Memory B cell (primary cell): ENCODE data around the gene GEMIN4.
A peak's percentile ranks its signal among the peaks of the same experiment; 100 is the strongest.

Experiments
- ATAC-seq: fragments of 150-1000 bp; cut with Tn5 transposase; 2 replicates; pipeline ENCODE4 v1.10.0; 2021; ENCODE audit warnings: low read depth, mild to moderate bottlenecking, moderate library complexity
- DNase-seq, 2 donors: peaks; one replicate each; pipeline ENCODE4 v3.0.0; 2022; ENCODE audit warnings: low spot score in 2 of 2
- H3K27ac Mint-ChIP-seq: one replicate; pipeline ENCODE4 v1.8.0; 2022; ENCODE audit warnings: mild to moderate bottlenecking, moderate library complexity, mixed read lengths
- H3K27me3 Mint-ChIP-seq: one replicate; pipeline ENCODE4 v1.8.0; 2022; ENCODE audit warnings: mixed read lengths
- H3K36me3 Mint-ChIP-seq: one replicate; pipeline ENCODE4 v1.8.0; 2022; ENCODE audit warnings: mild to moderate bottlenecking, mixed read lengths
- H3K4me1 Mint-ChIP-seq: one replicate; pipeline ENCODE4 v1.8.0; 2022; ENCODE audit warnings: mixed read lengths
- H3K4me3 Mint-ChIP-seq: one replicate; pipeline ENCODE4 v1.8.0; 2022; ENCODE audit warnings: mild to moderate bottlenecking, moderate library complexity, mixed read lengths
- H3K9me3 Mint-ChIP-seq: one replicate; pipeline ENCODE4 v1.8.0; 2022; ENCODE audit warnings: mixed read lengths

GEMIN4 gene

DNA sequence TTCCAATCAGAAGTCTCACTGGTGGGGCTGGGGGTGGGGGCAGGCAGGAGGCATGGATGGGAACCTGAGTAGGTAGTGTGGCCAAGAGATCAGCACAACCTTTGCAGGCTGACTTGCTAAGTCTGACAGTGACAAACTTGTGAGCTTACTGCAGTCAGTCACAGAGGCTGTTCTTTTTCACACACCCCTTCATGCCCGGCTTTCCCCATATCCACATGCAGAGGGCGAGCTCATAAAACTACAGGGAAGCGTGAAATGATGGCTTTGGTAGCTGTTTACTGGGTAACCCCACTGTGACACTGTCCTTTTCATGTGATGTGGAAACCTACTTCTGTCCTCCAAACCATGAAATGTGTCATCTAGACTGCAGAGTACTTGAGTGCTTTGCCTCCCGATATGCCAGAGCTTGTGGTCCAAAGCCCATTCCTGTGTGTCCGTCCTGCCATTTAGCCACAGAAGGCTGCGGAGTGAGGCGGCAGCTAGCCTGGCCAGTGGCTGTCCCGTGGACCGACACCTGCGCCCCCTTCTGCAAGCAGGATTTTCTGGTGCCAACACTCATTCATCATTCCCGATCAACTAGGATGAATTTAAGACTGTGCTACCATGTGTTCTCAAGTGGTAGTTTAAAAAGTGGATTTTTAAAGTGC, 9.8 kb downstream of the GEMIN4 start:
- ATAC-seq (no peak), DNase-seq (no peak)
- peaks cover 7% of the 10 kb centered on the region for H3K36me3 Mint-ChIP-seq
- H3K4me1 Mint-ChIP-seq: peaks cover 11% of the 10 kb centered on the region
- H3K4me3 Mint-ChIP-seq: no peak overlapping the region
- peak overlapping the region; percentile 55 for H3K27ac Mint-ChIP-seq
- H3K9me3 Mint-ChIP-seq: no peaks in the 10 kb centered on the region
- H3K27me3 Mint-ChIP-seq: no peaks in the 10 kb centered on the region

DNA sequence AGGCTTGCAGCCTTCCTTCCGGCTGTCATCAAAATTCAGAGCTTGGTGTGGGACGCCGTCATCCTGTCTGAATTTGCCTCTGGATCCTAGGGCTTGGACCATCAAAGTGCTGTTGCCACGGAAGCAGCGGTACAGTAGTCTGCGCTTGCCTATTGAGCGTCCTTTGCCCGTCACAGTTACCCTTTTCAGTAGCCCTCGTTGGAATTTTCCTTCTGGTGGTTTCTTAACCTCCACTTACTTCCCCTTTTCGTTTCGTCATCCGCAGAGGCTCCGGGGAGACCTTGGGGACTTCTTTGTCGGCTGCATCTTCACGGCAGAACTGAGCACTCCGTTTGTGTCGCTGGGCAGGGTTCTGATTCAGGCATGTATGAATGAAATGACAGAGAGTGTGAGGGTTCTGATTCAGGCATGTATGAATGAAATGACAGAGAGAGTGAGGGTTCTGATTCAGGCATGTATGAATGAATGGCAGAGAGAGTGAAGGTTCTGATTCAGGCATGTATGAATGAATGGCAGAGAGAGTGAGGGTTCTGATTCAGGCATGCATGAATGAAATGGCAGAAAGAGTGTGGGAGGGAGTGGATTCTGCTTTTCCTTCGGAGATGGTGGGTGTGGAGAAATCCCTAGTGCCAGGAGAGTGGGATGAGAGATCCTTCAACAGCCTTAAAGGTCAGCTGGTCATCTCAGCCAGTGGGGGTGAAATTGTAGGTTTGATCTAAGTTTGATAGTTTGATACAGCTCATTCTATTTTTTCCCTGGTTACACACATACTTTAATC, 11.6 kb downstream of the GEMIN4 start:
- Mint-ChIP-seq H3K4me3 (peak overlapping the region; percentile 53), H3K4me1 (peaks cover 11% of the 10 kb centered on the region), H3K27me3 (no peaks in the 10 kb centered on the region), H3K36me3 (peaks cover 4% of the 10 kb centered on the region), H3K27ac (peak overlapping the region; percentile 92), H3K9me3 (no peaks in the 10 kb centered on the region)
- peak; percentile 93 for ATAC-seq
- peak; percentile 58 to 78 for DNase-seq

DNA sequence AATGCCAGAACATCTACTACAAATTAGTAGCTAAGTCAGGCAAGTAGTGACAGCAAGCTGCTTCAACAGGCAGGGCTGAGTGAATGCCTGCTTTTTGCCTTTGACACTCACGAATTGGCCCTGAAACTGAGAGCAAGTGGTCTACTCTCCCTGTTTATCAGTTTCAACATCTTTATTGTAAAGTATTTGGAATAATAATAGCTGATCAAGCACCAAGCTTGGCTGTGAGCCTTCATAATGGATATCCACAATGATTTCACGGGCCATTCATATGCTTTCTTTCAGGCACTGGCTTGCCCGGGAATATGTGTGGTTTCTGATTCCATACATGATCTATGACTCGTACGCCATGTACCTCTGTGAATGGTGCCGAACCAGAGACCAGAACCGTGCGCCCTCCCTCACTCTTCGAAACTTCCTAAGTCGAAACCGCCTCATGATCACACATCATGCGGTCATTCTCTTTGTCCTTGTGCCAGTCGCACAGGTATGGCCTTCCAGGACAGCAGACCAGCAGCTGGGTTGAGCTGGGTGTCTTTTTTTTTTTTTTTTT, 14.4 kb downstream of the GEMIN4 start:
- Mint-ChIP-seq H3K27me3 (no peaks in the 10 kb centered on the region), H3K4me1 (peaks cover 13% of the 10 kb centered on the region), H3K27ac (no peak overlapping the region), H3K9me3 (no peaks in the 10 kb centered on the region), H3K36me3 (no peaks in the 10 kb centered on the region), H3K4me3 (no peak overlapping the region)
- no peak for DNase-seq
- no peak for ATAC-seq

DNA sequence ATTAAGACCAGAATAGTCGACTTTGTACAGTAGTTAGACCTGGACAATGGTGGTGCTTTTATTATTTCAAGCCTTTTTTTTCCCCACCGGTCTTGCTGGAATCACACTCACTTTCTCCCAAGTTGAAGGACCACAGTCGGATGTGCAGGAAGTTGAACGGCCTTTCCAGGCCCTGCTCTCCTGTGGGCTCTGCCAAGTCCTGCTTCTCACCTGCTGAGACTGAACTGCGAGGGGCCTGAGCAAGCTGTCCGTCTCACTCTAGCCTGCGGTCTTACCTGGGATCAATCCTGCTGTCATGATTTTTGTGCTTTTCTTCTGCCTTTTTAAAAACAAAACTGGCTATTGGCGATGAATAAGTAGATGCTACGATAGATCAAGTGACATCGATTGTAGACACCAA, 18.3 kb downstream of the GEMIN4 start:
- peaks cover 4% of the 10 kb centered on the region for H3K4me1 Mint-ChIP-seq
- H3K4me3 Mint-ChIP-seq: peak overlapping the region; percentile 87
- DNase-seq (no peak), ATAC-seq (no peak)
- no peak overlapping the region for H3K27ac Mint-ChIP-seq
- H3K9me3 Mint-ChIP-seq: no peaks in the 10 kb centered on the region
- H3K36me3 Mint-ChIP-seq: no peaks in the 10 kb centered on the region
- H3K27me3 Mint-ChIP-seq: no peaks in the 10 kb centered on the region

DNA sequence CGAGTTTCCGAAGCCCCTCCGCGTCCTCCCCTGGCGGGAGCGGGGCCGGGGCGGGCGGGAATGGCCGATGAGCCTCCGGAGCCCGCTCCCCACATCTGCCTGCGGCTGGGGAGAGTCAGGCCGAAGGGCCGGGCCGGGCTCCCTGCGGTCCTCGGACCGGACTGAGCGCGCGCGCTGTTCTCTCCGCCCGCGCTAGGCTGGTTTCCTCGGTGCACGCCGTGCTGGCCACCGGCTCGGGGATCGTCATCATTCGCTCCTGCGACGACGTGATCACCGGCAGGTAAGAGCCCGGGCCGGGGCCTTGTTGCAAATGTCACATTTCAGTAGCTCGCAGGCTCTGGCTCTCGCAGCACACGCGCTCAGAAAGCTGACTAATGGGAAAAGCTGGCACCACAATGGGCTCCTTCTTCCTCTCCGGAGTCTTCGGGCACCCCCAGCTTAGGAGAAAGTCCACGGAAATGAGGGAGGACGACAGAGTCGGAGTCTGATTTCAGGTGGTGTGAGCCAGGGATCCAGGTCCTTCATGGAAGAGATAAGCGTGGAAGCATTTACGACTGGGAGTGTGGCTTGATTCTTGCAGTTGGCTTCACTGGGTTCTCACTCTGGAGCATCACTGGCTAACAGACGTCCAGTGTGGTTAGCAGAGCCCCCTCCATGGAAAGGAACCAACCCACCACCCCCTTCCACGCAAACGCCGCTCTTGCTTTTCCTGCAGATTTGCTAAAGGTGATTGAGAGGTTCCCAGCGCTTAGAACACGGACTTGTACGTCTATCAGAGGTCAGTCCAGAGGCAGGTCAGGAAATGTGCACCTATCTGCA, 19.0 kb downstream of the GEMIN4 start:
- H3K36me3 Mint-ChIP-seq: no peaks in the 10 kb centered on the region
- H3K27ac Mint-ChIP-seq: peak overlapping the region; percentile 41
- H3K27me3 Mint-ChIP-seq: no peaks in the 10 kb centered on the region
- H3K4me3 Mint-ChIP-seq: peak overlapping the region; percentile 87
- peaks cover 4% of the 10 kb centered on the region for H3K4me1 Mint-ChIP-seq
- no peaks in the 10 kb centered on the region for H3K9me3 Mint-ChIP-seq
- ATAC-seq: peak; percentile 47
- peak in 1 of 2 donors; percentile 17 for DNase-seq

DNA sequence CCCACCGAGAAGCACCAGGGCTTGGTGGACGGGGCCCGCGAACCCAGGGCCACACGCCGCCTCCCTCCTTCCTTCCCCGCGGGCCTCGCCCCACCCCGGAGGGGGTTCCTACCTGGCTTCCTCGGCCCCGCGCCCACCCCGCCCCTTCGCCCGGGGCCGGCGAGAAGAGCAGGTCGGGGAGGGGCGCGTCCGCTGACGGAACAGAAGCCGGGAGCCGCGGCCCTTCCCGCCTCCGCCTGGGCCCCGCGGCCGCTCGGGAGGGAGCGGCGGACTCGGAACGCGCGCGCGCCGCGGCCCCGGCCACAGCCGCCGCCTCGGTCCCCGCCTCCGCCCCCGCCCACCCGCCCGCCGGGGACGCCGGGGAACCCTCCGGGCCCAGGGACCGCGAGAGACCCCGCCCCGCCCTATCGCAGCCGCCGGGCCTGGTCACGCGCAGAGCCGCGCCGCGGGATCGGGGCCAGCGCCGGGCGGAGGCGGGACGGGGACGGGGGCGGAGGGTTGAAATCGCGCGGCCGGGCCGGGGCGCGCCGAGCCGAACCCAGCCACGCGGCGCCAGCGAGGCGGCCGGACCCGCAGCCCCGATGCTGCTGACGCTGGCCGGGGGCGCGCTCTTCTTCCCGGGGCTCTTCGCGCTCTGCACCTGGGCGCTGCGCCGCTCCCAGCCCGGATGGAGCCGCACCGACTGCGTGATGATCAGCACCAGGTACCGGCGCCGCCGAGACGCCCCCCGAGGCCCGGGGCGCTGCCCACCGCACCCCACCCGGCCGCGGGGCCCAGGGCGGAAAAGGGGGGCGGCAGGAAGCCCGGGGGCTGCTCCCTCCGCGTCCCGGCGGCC, 19.8 kb downstream of the GEMIN4 start, which contains the start of gene TLCD3A:
Gene TLCD3A (plus strand): TSS at position 530 of the 835 bp plus-strand sequence. CDS start 52 bp downstream, at position 582.
- ATAC-seq (peak; percentile 66), DNase-seq (peak; percentile 23 to 45)
- Mint-ChIP-seq H3K4me3 (peak within 1 kb of the TSS; percentile 87), H3K4me1 (peaks cover 4% of the 10 kb centered on the region), H3K27ac (peak within 1 kb of the TSS; percentile 41), H3K27me3 (no peaks in the 10 kb centered on the region), H3K36me3 (no peaks in the 10 kb centered on the region), H3K9me3 (no peaks in the 10 kb centered on the region)

DNA sequence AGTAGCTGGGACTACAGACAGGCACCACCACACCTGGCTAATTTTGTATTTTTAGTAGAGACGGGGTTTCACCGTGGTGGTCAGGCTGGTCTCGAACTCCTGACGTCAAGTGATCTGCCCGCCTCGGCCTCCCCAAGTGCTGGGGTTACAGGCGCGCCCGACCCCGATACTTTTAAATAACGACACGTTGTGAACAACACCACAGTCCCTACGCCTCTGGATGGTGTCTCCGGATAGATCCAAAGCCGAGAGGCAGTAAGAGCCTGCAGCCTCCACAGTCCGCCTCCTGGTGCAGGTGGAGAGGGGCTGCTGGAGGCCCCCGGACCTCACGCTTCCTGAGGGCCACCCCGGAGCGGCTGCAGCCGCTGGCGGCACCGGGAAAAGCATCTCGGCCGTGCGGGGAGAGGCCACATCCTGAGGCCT, 20.4 kb downstream of the GEMIN4 start:
- Mint-ChIP-seq H3K27me3 (peaks cover 2% of the 10 kb centered on the region), H3K27ac (no peak overlapping the region), H3K4me1 (peaks cover 4% of the 10 kb centered on the region), H3K9me3 (no peaks in the 10 kb centered on the region), H3K4me3 (peak overlapping the region; percentile 68), H3K36me3 (no peaks in the 10 kb centered on the region)
- DNase-seq (no peak), ATAC-seq (peak; percentile 18)

DNA sequence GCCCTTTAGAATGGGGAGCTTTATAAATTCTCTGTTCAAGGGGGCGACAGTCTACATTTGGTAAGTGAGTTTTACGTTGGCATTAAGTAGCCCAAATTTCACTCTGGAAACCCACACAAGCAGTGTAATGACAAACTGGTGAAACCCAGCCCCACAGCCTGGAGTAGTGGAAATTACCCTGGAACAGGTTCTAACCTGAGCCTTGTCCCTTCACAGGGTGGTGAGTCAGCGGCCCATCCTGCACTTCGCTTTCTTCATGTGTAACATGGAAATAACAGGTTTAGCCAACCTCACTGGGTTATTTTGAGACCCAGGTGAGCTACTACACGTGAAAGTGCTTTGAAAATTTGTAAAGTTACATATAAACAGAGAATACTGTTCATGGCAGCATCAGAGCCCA, 23.2 kb downstream of the GEMIN4 start:
- ATAC-seq (no peak), DNase-seq (no peak)
- peaks cover 2% of the 10 kb centered on the region for H3K27me3 Mint-ChIP-seq
- no peaks in the 10 kb centered on the region for H3K9me3 Mint-ChIP-seq
- peaks cover 4% of the 10 kb centered on the region for H3K4me1 Mint-ChIP-seq
- H3K27ac Mint-ChIP-seq: no peak overlapping the region
- no peaks in the 10 kb centered on the region for H3K36me3 Mint-ChIP-seq
- H3K4me3 Mint-ChIP-seq: no peak overlapping the region

DNA sequence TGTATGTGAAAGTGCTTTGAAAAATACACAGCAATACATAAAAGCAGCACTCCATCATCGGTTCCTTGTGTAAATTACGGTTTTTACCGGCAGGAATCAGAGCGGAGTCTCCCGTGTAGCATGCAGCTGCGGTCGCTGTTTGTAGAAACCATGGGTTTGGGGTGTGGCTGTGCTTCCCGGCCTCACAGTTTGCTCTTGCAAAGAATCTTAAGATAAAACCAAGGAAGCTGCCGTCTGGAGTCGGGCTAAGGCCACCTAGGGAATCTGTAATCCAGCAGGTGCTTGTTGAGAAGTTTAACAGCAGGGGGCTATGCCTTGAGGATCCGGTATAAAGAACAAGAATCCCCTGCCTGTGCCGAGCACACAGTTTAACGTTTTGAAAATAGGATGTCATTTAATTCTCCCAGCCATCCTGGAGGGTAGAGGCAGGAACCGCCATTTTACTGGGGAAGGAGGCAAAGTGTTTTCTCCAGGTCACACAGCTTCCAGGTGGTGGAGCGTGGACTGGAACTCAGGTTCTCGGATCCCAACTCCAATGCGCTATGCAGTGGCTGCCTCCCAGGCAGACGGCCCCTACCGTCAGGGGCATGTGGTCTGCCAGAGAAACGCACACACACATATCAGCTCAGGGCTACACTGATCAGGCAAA, 25.7 kb downstream of the GEMIN4 start:
- no peak for ATAC-seq
- Mint-ChIP-seq H3K36me3 (no peaks in the 10 kb centered on the region), H3K4me3 (no peak overlapping the region), H3K9me3 (no peaks in the 10 kb centered on the region), H3K4me1 (no peaks in the 10 kb centered on the region), H3K27ac (no peak overlapping the region), H3K27me3 (peaks cover 2% of the 10 kb centered on the region)
- no peak for DNase-seq

DNA sequence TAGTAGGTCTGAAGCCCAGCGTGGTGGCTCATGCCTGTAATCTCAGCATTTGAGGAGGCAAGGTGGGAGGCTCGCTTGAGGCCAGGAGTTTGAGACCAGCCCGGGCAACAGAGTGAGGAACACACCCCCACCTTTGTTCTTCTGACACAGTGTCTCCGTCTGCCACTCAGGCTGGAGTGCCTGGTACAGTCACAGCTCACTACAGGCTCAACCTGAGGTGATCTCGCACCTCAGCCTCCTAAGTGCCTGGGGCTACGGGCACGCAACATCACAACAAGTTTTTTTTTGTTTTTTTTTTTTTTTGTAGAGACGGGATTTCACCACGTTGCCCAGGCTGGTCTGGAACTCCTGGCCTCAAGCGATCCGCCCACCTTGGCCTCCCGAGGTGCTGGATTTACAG, 26.3 kb downstream of the GEMIN4 start:
- H3K4me1 Mint-ChIP-seq: no peaks in the 10 kb centered on the region
- H3K9me3 Mint-ChIP-seq: no peaks in the 10 kb centered on the region
- no peak overlapping the region for H3K4me3 Mint-ChIP-seq
- H3K27me3 Mint-ChIP-seq: peaks cover 2% of the 10 kb centered on the region
- no peaks in the 10 kb centered on the region for H3K36me3 Mint-ChIP-seq
- H3K27ac Mint-ChIP-seq: no peak overlapping the region
- DNase-seq (no peak), ATAC-seq (no peak)

DNA sequence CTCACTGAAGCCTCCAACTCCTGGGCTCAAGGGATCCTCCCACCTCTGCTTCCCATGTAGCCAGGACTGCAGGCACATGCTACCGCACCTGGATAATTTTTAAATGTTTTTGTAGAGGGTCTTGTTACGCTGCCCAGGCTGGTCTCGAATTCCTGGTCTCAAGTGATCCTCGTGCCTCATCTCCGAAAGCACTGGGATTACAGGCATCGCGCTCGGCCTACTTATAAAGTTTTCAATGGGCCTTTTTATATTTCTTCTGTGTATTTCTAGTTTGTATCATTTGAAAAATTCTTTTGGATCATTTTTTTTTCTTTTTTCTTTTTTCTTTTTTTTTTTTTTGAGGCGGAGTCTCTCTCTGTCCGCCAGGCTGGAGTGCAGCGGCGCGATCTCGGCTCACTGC, 27.0 kb downstream of the GEMIN4 start:
- no peak overlapping the region for H3K4me3 Mint-ChIP-seq
- H3K36me3 Mint-ChIP-seq: no peaks in the 10 kb centered on the region
- peaks cover 2% of the 10 kb centered on the region for H3K27me3 Mint-ChIP-seq
- DNase-seq (no peak), ATAC-seq (no peak)
- H3K4me1 Mint-ChIP-seq: no peaks in the 10 kb centered on the region
- H3K27ac Mint-ChIP-seq: no peak overlapping the region
- no peaks in the 10 kb centered on the region for H3K9me3 Mint-ChIP-seq

DNA sequence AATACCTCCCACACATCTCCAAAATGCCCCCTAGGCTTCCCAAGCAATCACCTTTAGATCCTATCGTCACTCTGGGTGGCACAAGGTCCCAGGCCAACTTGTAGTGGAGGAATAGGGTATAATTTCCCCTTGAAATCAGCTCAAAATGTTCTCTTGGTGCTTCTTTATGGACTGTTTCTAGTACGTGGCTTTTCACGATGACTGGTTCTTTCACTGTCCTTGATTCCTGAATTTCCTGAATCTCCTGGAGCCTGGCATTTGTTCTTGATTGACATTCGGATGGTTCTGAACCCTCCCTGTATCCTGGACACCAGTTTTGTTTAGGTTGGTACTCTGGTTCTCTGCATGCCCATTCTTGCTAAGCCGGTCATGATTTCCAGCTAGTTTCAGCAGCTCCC, 30.5 kb downstream of the GEMIN4 start:
- Mint-ChIP-seq H3K27me3 (no peaks in the 10 kb centered on the region), H3K4me1 (no peaks in the 10 kb centered on the region), H3K27ac (no peak overlapping the region), H3K36me3 (no peaks in the 10 kb centered on the region), H3K9me3 (no peaks in the 10 kb centered on the region), H3K4me3 (no peak overlapping the region)
- no peak for DNase-seq
- no peak for ATAC-seq
